Parathyroid adenoma (tissue), 2 donors: ENCODE results near the gene TP73.

ENCODE experiments used
- H2AFZ ChIP-seq: fragments of 300-600 bp; sonication (generic); one replicate; pipeline ENCODE4 v1.7.0; 2017; ENCODE audit warnings: antibody characterized with exemption, mild to moderate bottlenecking
- H3K27ac ChIP-seq: fragments of 300-600 bp; sonication (generic); one replicate; pipeline ENCODE4 v1.7.0; 2017
- H3K27me3 ChIP-seq: fragments of 300-600 bp; sonication (generic); one replicate; pipeline ENCODE4 v1.7.0; 2017; ENCODE audit warnings: low read length; ENCODE audit not compliant: control insufficient read depth, insufficient read depth
- H3K36me3 ChIP-seq: fragments of 300-600 bp; sonication (generic); one replicate; pipeline ENCODE4 v1.7.0; 2017; ENCODE audit warnings: low read length; ENCODE audit not compliant: control insufficient read depth, insufficient read depth
- H3K4me1 ChIP-seq: fragments of 300-600 bp; sonication (generic); one replicate; pipeline ENCODE4 v1.7.0; 2017; ENCODE audit warnings: control low read depth
- H3K4me2 ChIP-seq: fragments of 300-600 bp; sonication (generic); one replicate; pipeline ENCODE4 v1.7.0; 2017; ENCODE audit warnings: low read length
- H3K4me3 ChIP-seq: fragments of 300-600 bp; sonication (generic); one replicate; pipeline ENCODE4 v1.7.0; 2017; ENCODE audit warnings: low read depth, low read length
- H3K79me2 ChIP-seq: fragments of 300-600 bp; sonication (generic); one replicate; pipeline ENCODE4 v1.7.0; 2017; ENCODE audit warnings: control low read depth
- H3K9ac ChIP-seq: fragments of 300-600 bp; sonication (generic); one replicate; pipeline ENCODE4 v1.7.0; 2017; ENCODE audit warnings: mild to moderate bottlenecking
- H3K9me3 ChIP-seq: fragments of 300-600 bp; sonication (generic); one replicate; pipeline ENCODE4 v1.7.0; 2017; ENCODE audit warnings: low read length; ENCODE audit not compliant: control insufficient read depth
- CTCF ChIP-seq: fragments of 300-600 bp; sonication (generic); IDR thresholded peaks from one replicate; pipeline ENCODE4 v1.7.0; 2017; ENCODE audit warnings: antibody characterized with exemption, mild to moderate bottlenecking
- donor health status: primary hyperparathyroidism.

Gene TP73

GRCh38 chr1:3777647-3778589, 125.6 kb downstream of the TP73 start:
- H2AFZ ChIP-seq, result no peak overlapping the region
- no peak overlapping the region for H3K4me2 ChIP-seq
- no peak overlapping the region for H3K4me3 ChIP-seq
- H3K27me3 ChIP-seq, result no peaks in the 10 kb centered on the region
- no peaks in the 10 kb centered on the region for H3K9me3 ChIP-seq
- no peaks in the 10 kb centered on the region for H3K36me3 ChIP-seq
- H3K9ac ChIP-seq, result no peak overlapping the region
- no peak overlapping the region for H3K27ac ChIP-seq
- no peak for TF ChIP-seq CTCF
- H3K79me2 ChIP-seq, result no peaks in the 10 kb centered on the region
- H3K4me1 ChIP-seq, result no peaks in the 10 kb centered on the region

GRCh38 chr1:3778590-3779264, 126.4 kb downstream of the TP73 start:
- H3K4me3 ChIP-seq, result no peak overlapping the region
- no peak overlapping the region for H2AFZ ChIP-seq
- H3K4me2 ChIP-seq, result no peak overlapping the region
- no peaks in the 10 kb centered on the region for H3K36me3 ChIP-seq
- no peak overlapping the region for H3K9ac ChIP-seq
- no peak overlapping the region for H3K27ac ChIP-seq
- H3K27me3 ChIP-seq, result no peaks in the 10 kb centered on the region
- no peaks in the 10 kb centered on the region for H3K4me1 ChIP-seq
- H3K79me2 ChIP-seq, result no peaks in the 10 kb centered on the region
- no peaks in the 10 kb centered on the region for H3K9me3 ChIP-seq
- TF ChIP-seq CTCF, result no peak

GRCh38 chr1:3779265-3779911, 127.1 kb downstream of the TP73 start:
- no peak for TF ChIP-seq CTCF
- H3K9me3 ChIP-seq, result no peaks in the 10 kb centered on the region
- no peak overlapping the region for H3K27ac ChIP-seq
- no peak overlapping the region for H3K4me2 ChIP-seq
- no peak overlapping the region for H2AFZ ChIP-seq
- no peaks in the 10 kb centered on the region for H3K27me3 ChIP-seq
- no peaks in the 10 kb centered on the region for H3K4me1 ChIP-seq
- no peak overlapping the region for H3K9ac ChIP-seq
- no peaks in the 10 kb centered on the region for H3K79me2 ChIP-seq
- H3K4me3 ChIP-seq, result no peak overlapping the region
- no peaks in the 10 kb centered on the region for H3K36me3 ChIP-seq

GRCh38 chr1:3779912-3780416, 127.6 kb downstream of the TP73 start:
- Histone ChIP-seq H3K9me3 (no peaks in the 10 kb centered on the region), H3K79me2 (no peaks in the 10 kb centered on the region), H3K27me3 (no peaks in the 10 kb centered on the region), H3K36me3 (no peaks in the 10 kb centered on the region), H3K4me2 (no peak overlapping the region), H3K9ac (no peak overlapping the region), H3K4me3 (no peak overlapping the region), H3K27ac (no peak overlapping the region), H2AFZ (no peak overlapping the region), H3K4me1 (no peaks in the 10 kb centered on the region)
- no peak for TF ChIP-seq CTCF
